CD4-positive, alpha-beta T cell treated with Interleukin-21 for 1 hour (primary cell): ENCODE data around the gene CDX1.

Experiments
- DNase-seq: peaks from one replicate; pipeline ENCODE4 v3.0.0-alpha.2; 2020

The CDX1 gene

GRCh38 chr5:150166650-150167511 lies at the start of gene CDX1:
CDX1 (plus strand) TSS chr5:150166778; CDS start chr5:150166877, 99 bp downstream.
- no peak for DNase-seq

DNA sequence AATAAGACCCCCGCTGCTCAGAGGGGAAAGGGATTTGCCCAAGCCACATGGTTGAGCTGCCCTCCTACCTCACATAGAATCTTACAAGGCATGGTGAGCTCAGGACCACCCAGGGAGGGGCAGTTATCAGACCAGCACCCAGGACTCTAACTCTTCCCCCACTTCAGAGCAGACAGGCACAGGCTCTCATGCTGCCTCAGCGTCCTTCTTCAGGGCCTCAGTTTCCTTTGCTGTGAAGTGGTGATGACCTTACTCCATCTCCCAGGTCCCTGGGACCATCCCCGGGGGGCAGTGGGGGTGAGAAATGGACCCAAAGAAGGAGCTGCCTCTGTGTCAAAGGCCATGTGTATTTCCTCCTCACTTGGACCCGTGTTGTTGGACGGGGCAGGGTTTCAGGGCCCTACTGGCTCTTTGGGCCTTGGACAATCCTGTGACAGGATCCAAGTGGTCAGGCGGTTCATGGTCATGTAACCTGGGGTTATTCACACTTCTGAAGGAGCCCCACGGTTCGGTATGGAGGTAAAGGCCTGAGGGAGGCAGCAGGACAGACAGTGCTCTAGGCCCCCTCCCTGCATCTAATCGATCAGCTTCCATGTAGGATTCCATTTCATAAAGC lies 48.5 kb upstream of the CDX1 start:
- no peak for DNase-seq

- DNase-seq: no peak
These were observed 47.9 kb upstream of the CDX1 start for GRCh38 chr5:150118561-150119229.

GRCh38 chr5:150119421-150120061 lies 47.0 kb upstream of the CDX1 start:
- DNase-seq: no peak

DNA sequence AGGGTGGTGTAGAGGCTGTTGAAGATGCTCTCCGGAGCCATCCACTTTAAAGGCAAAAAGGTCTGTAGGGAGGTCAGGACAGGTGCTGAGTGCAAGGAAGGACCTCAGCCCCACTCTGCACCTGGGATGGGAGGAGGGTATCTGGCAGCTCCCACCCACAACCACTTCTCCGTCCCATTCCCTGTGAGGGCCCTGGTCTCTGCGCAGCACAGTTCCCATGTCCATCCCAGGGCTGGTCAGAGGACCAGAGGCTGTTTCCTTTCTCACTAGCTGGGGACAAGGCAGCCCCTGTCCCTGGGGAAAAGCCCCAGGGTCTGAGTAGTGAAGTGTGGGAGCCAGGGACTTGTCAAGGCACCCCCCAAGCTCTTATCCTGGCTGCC lies 46.5 kb upstream of the CDX1 start:
- no peak for DNase-seq

GRCh38 chr5:150120617-150121447 lies 45.7 kb upstream of the CDX1 start:
- no peak for DNase-seq

DNA sequence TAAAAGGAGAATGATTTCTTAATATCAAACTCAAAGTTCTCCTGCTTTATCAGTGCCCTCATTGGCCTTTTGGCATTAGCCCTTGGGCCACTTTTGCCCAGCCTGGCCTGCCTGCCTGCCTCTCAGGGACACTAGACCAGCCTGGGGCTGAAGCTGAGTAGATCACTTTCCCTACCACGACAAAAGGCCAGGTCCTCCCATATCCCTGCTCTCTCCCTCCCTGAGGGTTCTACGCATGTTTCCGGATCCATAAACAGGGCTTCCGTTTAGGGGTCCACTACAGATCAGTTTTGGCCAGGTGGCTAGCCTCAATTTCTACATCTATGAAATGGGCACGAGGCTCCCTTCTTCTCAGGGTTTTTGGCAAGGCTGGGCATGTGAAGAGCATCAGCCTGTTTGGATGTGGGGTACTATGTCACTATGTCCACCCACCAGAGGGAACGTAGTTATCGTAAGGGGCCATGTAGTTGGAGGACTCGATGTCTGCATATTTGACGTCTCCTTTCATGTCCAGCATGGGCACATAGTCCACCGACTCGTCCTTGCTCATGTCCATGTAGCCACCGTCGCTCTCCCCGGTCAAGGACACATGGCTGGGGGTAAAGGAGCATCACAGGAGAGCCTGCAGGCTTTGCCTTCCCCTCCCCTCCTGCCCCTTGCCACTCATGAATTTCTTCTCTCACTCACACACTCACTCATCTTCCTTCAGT lies 45.0 kb upstream of the CDX1 start:
- no peak for DNase-seq

DNA sequence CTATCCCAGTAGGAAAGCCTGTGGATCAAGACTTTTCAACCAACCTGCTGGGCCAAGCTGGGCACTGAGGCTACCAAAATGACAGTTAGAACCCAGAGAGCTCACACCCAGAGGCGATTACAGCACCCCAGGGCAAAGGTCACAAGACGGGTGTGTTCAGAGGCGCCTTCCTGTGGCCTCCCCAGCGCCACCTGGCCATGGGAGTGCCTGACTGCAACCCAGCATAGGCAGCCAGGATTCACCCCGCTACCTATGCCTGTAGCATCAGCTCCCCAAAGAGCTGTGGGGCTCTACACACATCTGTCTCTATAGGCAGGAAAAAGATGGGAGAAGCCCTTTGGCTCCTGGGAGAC lies 44.4 kb upstream of the CDX1 start:
- DNase-seq: no peak

- no peak for DNase-seq
These were observed 43.8 kb upstream of the CDX1 start for GRCh38 chr5:150122536-150123481.

DNA sequence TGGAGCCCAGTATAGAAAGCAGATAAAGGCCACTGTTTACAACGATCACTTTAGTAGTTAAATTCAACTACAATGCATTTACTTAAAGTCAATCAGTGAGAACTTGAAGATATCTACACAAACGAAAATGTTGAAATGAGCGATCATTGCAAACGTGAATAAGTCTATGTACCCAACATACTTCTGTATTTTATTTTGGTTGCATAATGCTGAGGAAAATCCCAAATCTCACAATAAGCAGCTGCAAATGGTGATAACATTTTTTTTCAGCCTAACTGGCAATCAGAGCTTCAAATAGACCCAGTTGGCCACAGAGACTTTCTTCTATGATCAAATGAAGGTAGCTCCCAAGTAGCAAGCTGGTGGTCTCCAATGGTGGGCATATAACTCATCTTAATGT lies 43.0 kb upstream of the CDX1 start:
- peak; percentile 2 for DNase-seq

DNA sequence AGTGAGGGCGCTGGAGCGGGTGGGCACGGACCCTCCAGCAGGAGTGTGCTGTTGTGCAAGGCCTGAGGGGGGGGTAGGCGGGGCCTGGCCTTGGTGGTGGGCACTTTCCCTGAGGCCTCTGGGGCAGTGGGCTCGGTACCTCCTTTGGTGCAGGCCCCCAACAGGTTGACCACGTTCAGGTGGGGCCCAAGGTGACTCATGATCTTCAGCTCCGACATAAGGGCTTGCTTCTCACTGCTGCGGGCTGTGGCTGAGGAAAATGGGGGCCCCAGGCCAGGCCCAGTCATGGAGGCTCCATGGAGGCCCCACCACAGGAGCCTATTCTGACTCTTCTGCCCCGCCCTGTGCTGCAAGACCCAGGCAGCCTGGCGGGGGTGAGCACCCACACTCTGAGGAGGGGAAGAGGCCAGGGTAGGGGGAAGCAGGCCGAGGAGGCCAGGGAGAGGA lies 42.4 kb upstream of the CDX1 start:
- DNase-seq: no peak

DNA sequence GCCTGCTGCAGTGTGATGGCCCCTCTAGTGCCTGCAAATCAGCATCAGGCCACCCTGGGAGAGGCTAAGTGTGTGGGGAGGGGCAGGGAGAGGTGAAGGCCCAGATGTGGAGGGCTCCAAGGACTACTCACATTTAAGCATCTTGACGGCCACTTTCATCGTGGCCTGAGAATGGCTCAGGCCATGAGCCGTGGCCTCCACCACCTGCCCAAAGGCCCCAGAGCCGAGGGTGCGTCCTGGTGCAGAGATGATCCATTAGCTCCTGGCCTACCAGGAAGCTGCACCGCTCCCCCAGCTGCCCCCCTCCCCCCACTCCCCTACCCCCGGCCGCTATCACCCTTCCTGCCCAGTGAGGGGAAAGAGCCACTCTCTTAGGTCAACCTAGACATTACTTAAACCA lies 42.0 kb upstream of the CDX1 start:
- no peak for DNase-seq

- DNase-seq: no peak
These were observed 41.2 kb upstream of the CDX1 start for GRCh38 chr5:150125334-150125733.

- DNase-seq: no peak
These were observed 40.2 kb upstream of the CDX1 start for GRCh38 chr5:150126199-150126920.

DNA sequence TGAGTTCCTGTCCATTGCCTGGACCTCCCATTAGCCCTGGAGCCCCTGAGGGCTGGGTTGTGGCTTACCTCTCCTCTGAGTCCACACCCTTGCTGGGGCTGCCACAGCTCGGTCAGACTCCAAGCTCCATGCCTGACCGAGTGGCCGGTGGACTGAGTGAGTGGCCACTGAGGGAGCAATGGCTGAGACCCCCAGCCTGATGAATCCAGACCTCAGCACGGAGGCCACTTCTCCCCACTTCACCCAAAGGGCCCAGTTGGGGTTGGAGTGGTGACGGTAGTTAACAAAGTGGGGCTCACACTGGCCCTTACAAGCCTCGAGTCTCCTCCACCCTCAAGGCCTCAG lies 39.7 kb upstream of the CDX1 start:
- DNase-seq: no peak

DNA sequence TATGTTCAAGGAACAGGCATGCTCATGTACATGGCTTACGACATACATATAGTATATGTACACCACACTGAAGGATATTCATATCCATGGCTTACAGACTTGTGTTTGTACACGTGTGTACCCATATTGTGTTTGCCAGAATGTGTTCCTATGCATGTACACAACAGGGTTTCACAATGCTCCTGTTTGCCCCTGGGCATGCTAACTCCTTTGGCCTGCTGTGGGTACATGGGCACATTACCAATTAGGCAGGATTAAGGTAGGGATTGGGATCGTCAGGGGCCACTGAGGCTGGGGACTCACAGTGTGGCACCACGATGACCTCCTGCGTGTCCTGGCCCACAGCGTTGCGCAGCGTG lies 37.1 kb upstream of the CDX1 start:
- DNase-seq: no peak

DNA sequence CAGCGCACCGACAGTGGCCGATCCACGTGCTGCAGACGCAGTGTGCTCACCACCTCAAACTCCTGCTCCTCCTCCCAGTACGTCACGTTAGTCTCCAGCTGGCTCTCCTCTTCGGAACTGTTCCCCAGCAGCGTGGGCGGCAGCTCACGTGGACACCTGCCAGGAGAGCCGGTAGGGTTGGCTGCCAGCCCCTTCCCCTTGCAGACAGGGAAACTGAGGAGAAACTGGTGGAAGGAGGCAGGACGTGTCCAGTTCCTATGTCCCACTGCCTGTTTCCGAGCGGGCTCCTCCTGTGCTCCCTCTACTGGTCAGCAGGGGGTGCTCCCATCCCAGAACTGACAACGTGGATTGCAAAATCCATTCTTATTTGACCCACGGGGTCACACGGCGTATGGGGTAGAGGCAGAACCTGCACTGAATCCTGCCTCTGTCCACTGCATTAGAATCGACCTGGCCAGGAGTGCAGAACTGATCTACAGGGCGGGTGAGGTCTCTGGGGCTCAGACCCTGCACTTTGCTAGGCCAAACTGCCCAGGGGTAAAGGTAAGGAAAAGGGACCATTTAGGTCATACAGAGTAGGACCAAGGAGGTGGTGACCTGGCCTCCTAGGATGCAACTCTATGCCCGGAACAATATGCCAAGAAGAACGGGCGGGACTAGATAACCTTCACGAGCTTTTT lies 36.6 kb upstream of the CDX1 start:
- peak; percentile 40 for DNase-seq

DNA sequence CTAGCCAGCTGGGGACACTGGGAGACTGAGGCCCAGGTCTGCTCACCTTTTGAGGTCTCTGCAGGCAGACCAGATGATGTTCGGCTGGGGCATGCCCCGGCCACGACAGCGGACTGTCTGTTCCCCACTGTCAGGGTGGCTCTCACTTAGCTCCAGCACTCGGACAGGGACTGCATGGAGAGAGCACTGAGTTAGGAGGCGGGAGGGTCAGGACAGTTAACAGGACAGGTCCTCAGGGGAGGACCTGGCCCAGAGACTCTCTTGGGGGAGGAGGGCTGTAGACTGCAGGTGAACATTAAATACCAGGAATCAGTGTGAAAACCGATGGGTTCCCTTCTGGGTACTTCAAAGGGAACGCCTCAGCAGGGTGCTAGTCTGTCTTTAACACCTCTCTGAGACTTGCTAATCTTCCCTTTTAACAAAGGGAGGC lies 36.1 kb upstream of the CDX1 start:
- DNase-seq: no peak

- DNase-seq: no peak
These were observed 35.1 kb upstream of the CDX1 start for GRCh38 chr5:150131461-150131860.
